Osteoblast (primary cell): ENCODE measurements around the gene TMEM209. TPM values are rescaled to one million over a fixed set of nuclear protein-coding genes. Genes with fewer than 3 reads are reported as not detected.

Source experiments
- DNase-seq: peaks from one replicate; pipeline ENCODE4 v3.0.0; 2011; ENCODE audit warnings: low spot score, mixed read lengths; ENCODE audit not compliant: insufficient read length; ENCODE audit errors: missing footprints
- H2AFZ ChIP-seq: 2 replicates; pipeline ENCODE4 v1.6.0; 2011; ENCODE audit warnings: mild to moderate bottlenecking, low read length
- H3K27ac ChIP-seq: 2 replicates; pipeline ENCODE4 v1.5.1; 2011; ENCODE audit warnings: mild to moderate bottlenecking, low read depth, low read length, moderate library complexity
- H3K27me3 ChIP-seq: 2 replicates; pipeline ENCODE4 v1.6.0; 2012; ENCODE audit warnings: mild to moderate bottlenecking, control low read depth, inconsistent platforms, low read length, moderate library complexity; ENCODE audit not compliant: insufficient read depth
- H3K36me3 ChIP-seq: 2 replicates; pipeline ENCODE4 v1.5.1; 2011; ENCODE audit warnings: mild to moderate bottlenecking, low read length, control low read depth, moderate library complexity; ENCODE audit not compliant: insufficient read depth
- H3K4me1 ChIP-seq: 2 replicates; pipeline ENCODE4 v1.5.1; 2011; ENCODE audit warnings: mild to moderate bottlenecking, low read length, control low read depth, moderate library complexity; ENCODE audit not compliant: insufficient read depth
- H3K4me2 ChIP-seq: 2 replicates; pipeline ENCODE4 v1.6.0; 2011; ENCODE audit warnings: mild to moderate bottlenecking, low read length; ENCODE audit not compliant: insufficient read depth
- H3K4me3 ChIP-seq: fragments of 200-600 bp; sonication (generic); 3 replicates; pipeline ENCODE4 v1.5.1; 2012; ENCODE audit warnings: mild to moderate bottlenecking, low read length, inconsistent platforms; ENCODE audit not compliant: insufficient read depth
- H3K79me2 ChIP-seq: 2 replicates; pipeline ENCODE4 v1.6.0; 2012; ENCODE audit warnings: mild to moderate bottlenecking, low read length, control low read depth, inconsistent platforms; ENCODE audit not compliant: insufficient read depth
- H3K9me3 ChIP-seq: 2 replicates; pipeline ENCODE4 v1.5.1; 2011; ENCODE audit warnings: low read depth, low read length, control low read depth
- H4K20me1 ChIP-seq: 2 replicates; pipeline ENCODE4 v1.6.0; 2012; ENCODE audit warnings: mild to moderate bottlenecking, low read length, control low read depth; ENCODE audit not compliant: insufficient read depth
- total RNA-seq: library from RNA; depleted of rRNA; stranded (reverse); fragments of >200 nt; gene quantifications from 2 replicates; pipeline ENCODE4 v1.2.3, GENCODE V29; 2012
- TF ChIP-seq, protein P1 (sequence below): IDR thresholded peaks from 2 replicates; pipeline ENCODE4 v1.5.1; 2011; ENCODE audit warnings: mild to moderate bottlenecking, low read depth, low read length, moderate library complexity; ENCODE audit errors: extremely low read depth

The TMEM209 gene
- total RNA-seq, 1 donor = 19.9 TPM

DNA sequence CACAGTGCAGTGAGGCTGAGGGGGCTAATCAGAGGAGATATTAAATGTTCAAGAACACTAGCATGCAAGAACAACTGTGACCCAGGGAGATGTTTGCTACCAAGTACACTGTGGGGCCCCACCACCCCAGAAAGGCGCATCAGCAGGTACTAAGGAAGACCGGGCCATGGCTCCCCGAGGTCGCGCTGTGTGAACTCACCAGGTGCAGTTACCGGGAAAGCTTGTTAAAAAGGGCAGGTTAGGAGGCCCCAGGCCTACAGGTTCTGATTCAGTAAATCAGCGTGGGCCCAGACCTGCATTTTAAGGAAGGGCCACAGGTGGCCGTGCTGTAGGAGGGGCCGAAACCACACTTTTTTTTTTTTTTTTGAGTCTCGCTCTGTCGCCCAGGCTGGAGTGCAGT is 54.6 kb downstream of the TMEM209 start:
- DNase-seq = peak; percentile 41
- H3K4me3 ChIP-seq = no peak overlapping the region
- no peaks in the 10 kb centered on the region for H3K36me3 ChIP-seq
- no peak overlapping the region for H3K27ac ChIP-seq
- H4K20me1 ChIP-seq = no peaks in the 10 kb centered on the region
- H3K9me3 ChIP-seq = no peaks in the 10 kb centered on the region
- no peak overlapping the region for H2AFZ ChIP-seq
- H3K4me2 ChIP-seq = no peak overlapping the region
- H3K27me3 ChIP-seq = no peaks in the 10 kb centered on the region
- peaks cover 19% of the 10 kb centered on the region for H3K4me1 ChIP-seq
- TF ChIP-seq, protein P1, sequence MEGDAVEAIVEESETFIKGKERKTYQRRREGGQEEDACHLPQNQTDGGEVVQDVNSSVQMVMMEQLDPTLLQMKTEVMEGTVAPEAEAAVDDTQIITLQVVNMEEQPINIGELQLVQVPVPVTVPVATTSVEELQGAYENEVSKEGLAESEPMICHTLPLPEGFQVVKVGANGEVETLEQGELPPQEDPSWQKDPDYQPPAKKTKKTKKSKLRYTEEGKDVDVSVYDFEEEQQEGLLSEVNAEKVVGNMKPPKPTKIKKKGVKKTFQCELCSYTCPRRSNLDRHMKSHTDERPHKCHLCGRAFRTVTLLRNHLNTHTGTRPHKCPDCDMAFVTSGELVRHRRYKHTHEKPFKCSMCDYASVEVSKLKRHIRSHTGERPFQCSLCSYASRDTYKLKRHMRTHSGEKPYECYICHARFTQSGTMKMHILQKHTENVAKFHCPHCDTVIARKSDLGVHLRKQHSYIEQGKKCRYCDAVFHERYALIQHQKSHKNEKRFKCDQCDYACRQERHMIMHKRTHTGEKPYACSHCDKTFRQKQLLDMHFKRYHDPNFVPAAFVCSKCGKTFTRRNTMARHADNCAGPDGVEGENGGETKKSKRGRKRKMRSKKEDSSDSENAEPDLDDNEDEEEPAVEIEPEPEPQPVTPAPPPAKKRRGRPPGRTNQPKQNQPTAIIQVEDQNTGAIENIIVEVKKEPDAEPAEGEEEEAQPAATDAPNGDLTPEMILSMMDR = no peak
- no peaks in the 10 kb centered on the region for H3K79me2 ChIP-seq

DNA sequence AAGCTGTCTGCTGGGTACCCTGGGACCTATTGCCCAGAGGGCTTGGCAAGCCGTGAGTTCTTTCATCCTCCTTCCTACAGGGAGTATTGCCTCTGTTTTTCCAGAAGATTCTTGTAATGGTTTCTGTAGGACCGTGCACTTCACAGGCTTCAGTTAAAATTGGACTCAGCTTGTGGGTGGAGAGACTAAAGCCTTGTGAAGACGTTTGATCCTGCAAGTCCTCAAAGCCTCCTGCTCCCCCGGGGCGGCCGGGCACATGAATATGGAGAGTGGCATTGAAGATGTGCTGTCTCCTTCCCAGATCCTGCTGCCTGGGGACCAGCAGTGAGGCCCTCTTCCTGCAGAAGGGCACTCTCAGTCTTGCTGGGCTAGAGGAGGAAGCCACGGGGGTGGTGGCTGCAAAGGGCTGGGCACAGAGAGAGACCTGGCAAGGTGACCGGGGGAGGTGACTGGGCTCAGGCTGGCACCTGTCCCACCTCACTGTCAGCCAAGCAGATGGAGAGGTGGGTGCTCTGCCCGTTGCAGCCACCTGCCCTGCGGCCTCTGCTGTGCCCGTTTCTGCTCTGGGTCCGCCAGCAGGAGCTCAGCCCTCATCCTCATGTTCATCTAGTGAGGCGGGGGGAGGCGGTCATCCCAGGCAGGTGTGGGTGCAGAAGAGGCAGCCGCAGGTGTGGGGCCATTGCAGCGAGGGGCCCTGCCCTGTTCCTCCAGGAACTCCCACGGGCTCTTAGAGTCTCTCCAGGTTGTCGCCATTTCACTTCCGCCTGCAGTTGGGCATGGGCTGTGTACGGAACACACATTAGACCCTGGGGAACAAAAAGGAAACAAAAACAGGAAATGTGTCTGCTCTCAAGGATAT is 55.7 kb downstream of the TMEM209 start:
- DNase-seq = peak; percentile 55
- no peak overlapping the region for H3K4me2 ChIP-seq
- peaks cover 26% of the 10 kb centered on the region for H3K4me1 ChIP-seq
- H4K20me1 ChIP-seq = no peaks in the 10 kb centered on the region
- no peak overlapping the region for H3K27ac ChIP-seq
- no peak overlapping the region for H3K4me3 ChIP-seq
- no peaks in the 10 kb centered on the region for H3K79me2 ChIP-seq
- H3K9me3 ChIP-seq = no peaks in the 10 kb centered on the region
- no peak overlapping the region for H2AFZ ChIP-seq
- H3K36me3 ChIP-seq = no peaks in the 10 kb centered on the region
- TF ChIP-seq, protein P1 = no peak
- no peaks in the 10 kb centered on the region for H3K27me3 ChIP-seq

DNA sequence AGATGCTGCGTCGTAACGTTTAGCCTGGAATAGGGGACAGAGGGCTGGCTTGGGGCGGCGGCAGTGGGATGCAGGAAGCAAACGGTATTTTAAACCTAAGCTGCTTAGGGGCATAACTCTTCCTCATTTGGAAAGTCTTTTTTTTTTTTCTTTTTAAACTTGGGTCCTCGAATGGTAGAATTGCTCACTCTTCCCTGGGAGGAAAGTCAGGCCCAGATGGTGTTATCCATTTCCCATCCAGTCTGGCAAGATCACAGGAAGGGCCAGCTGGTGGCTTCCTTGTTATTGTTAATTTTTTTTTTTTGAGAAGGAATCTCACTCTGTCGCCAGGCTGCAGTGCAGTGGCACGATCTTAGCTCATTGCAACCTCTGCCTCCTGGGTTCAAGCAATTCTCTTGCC is 56.6 kb downstream of the TMEM209 start:
- H3K27ac ChIP-seq = no peak overlapping the region
- no peak overlapping the region for H2AFZ ChIP-seq
- H3K36me3 ChIP-seq = no peaks in the 10 kb centered on the region
- no peak overlapping the region for H3K4me2 ChIP-seq
- peaks cover 27% of the 10 kb centered on the region for H3K4me1 ChIP-seq
- no peaks in the 10 kb centered on the region for H3K79me2 ChIP-seq
- no peaks in the 10 kb centered on the region for H3K9me3 ChIP-seq
- H3K4me3 ChIP-seq = no peak overlapping the region
- H4K20me1 ChIP-seq = no peaks in the 10 kb centered on the region
- TF ChIP-seq, protein P1 = no peak
- DNase-seq = peak; percentile 60
- no peaks in the 10 kb centered on the region for H3K27me3 ChIP-seq

DNA sequence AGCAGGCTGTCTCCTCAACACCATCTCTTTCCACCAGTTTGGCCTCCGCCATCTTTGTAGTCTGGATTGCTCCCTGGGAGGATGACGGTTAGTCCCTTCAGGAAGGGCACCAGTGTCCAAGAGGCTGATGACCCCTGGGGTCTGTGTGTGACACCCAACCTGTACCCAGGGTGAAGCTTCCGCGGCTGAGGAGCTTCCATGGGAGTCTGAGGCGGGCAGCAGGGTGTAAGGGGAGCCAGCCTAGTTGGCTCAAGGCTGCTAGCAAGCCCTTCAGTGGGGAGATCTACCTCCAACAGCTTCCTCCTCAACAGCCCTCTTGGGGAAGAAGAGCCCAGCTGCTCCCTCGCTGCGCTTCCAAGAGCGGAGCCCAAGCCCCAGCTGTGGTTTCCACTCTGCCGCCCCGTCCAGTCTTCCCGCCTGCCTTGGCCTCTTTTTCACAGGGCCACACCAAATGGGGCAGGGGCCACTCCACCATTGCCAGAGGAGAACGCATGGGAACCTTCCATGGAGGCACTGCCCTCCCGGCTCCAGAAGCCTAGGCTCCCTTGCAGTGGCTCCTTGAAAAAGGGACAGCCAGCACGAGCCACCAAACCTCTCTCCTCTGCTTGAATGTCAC is 57.4 kb downstream of the TMEM209 start:
- TF ChIP-seq, protein P1 = no peak
- Histone ChIP-seq H3K4me2 (no peak overlapping the region), H4K20me1 (no peaks in the 10 kb centered on the region), H3K79me2 (no peaks in the 10 kb centered on the region), H3K9me3 (no peaks in the 10 kb centered on the region), H3K27me3 (no peaks in the 10 kb centered on the region), H3K4me1 (peaks cover 19% of the 10 kb centered on the region), H3K4me3 (no peak overlapping the region), H3K27ac (no peak overlapping the region), H3K36me3 (no peaks in the 10 kb centered on the region), H2AFZ (no peak overlapping the region)
- peak; percentile 22 for DNase-seq
